Measurements from ENCODE around the gene PTTG1IP2. TPM values are rescaled to one million over a fixed set of nuclear protein-coding genes. Genes with fewer than 3 reads are reported as not detected.

The PTTG1IP2 gene
- total RNA-seq, 1 experiment from 2014 or later, result not detected

DNA sequence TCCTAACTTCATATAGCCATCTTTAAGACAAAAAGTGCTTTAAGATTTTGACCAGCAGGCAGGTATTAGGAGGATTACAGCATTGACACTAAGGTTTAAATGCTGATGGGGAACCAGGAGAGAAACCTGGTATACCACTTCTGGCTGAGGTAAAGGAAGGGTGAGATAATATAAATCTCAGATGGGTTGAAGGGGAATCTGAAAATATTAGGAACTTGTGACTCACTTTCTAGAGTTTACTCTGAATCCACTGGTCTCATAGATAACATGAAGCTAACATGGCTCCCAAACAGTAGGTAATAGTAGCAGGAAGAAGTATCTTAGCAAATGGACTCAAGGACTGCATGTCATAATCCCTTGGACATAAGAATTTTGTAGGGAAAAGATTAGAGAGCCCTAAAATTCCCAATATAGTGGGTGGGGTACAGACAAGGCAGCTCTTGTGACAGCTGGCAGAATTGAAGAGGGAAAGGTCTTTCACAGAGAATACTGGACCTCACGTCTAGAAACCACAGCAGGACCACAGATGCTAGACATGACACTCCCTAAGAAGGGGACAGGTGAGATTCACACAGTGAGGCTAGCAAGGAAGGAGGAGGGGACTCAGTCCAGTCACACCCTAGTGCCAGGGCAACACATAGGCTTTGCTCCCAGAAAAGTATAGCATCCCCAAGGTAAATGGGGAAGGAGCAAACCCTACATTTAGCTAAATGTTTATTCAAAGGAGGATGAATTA lies 3.5 kb downstream of the PTTG1IP2 start:
- ATAC-seq (no peak), DNase-seq (ENCODE audit: low read depth, low spot score) (no peak)
- no peaks in the 10 kb centered on the region for H4K20me1 ChIP-seq (ENCODE audit: insufficient read depth)
- no peak overlapping the region for H3K27ac ChIP-seq (ENCODE audit: low read depth, low read length)
- H3K9ac ChIP-seq (ENCODE audit: low read length), result no peak overlapping the region
- no TSS peak for BruUV-seq (replicated peaks)
- intact Hi-C loops (cut with micrococcal nuclease), result no loop called here
- H3K9me2 ChIP-seq (ENCODE audit: insufficient read depth), result no peaks in the 10 kb centered on the region
- H3K79me2 ChIP-seq (ENCODE audit: insufficient read depth, low read length), result no peaks in the 10 kb centered on the region
- no peaks in the 10 kb centered on the region for H3K9me3 ChIP-seq (ENCODE audit: control insufficient read depth in 1 of 2, insufficient read depth in 1 of 2, low read depth in 1 of 2, low read length in 2 of 2)
- H3K27me3 ChIP-seq (ENCODE audit: insufficient read depth, low read length), result no peaks in the 10 kb centered on the region
- H3K4me3 ChIP-seq (replicated peaks in 1 of 2; ENCODE audit: low read depth in 1 of 2, low read length in 2 of 2), result no peak overlapping the region
- H3K4me2 ChIP-seq (ENCODE audit: low read length), result no peak overlapping the region
- ChIA-PET CTCF (interaction anchor here (1.7 kb wide), 1 partner anchor 18 kb away, joined by 5 read pairs; no protein-coding TSS in a partner anchor), POLR2A (no interaction called here), RAD21 (ENCODE audit: low non-redundant PET in 1 of 2, low total read pairs in 2 of 2, uncharacterized antibody in 2 of 2, unreplicated experiment in 2 of 2) (no interaction called here)
- no peaks in the 10 kb centered on the region for H3K36me3 ChIP-seq (ENCODE audit: control insufficient read depth in 1 of 2, insufficient read depth in 2 of 2, low read length in 2 of 2)
- TF ChIP-seq POLR2AphosphoS5 (IDR thresholded peaks at IDR 0.05; ENCODE audit: low read depth, low read length) (no peak), POLR2A (IDR thresholded peaks at IDR 0.05; ENCODE audit: borderline replicate concordance, extremely low read depth, insufficient read depth, insufficient read length) (no peak), EZH2 (IDR thresholded peaks at IDR 0.05) (no peak), ZFX (IDR thresholded peaks at IDR 0.05) (no peak), SP1 (IDR thresholded peaks at IDR 0.05; ENCODE audit: low read depth) (no peak), CEBPB (IDR thresholded peaks at IDR 0.05; ENCODE audit: low read depth) (no peak), SRF (IDR thresholded peaks at IDR 0.05; ENCODE audit: low read depth) (no peak)
- TF ChIP-seq, protein P1, sequence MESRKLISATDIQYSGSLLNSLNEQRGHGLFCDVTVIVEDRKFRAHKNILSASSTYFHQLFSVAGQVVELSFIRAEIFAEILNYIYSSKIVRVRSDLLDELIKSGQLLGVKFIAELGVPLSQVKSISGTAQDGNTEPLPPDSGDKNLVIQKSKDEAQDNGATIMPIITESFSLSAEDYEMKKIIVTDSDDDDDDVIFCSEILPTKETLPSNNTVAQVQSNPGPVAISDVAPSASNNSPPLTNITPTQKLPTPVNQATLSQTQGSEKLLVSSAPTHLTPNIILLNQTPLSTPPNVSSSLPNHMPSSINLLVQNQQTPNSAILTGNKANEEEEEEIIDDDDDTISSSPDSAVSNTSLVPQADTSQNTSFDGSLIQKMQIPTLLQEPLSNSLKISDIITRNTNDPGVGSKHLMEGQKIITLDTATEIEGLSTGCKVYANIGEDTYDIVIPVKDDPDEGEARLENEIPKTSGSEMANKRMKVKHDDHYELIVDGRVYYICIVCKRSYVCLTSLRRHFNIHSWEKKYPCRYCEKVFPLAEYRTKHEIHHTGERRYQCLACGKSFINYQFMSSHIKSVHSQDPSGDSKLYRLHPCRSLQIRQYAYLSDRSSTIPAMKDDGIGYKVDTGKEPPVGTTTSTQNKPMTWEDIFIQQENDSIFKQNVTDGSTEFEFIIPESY (IDR thresholded peaks at IDR 0.05; ENCODE audit: extremely low read depth, insufficient replicate concordance, low read length), result no peak
- H3K4me1 ChIP-seq (ENCODE audit: control insufficient read depth in 1 of 2, insufficient read depth in 2 of 2, low read length in 2 of 2), result peaks cover 0 to 11% of the 10 kb centered on the region in 2 experiments; a peak in 1 of 4 replicates
- H2AFZ ChIP-seq (ENCODE audit: low read depth, low read length, poor library complexity, severe bottlenecking), result no peak overlapping the region

DNA sequence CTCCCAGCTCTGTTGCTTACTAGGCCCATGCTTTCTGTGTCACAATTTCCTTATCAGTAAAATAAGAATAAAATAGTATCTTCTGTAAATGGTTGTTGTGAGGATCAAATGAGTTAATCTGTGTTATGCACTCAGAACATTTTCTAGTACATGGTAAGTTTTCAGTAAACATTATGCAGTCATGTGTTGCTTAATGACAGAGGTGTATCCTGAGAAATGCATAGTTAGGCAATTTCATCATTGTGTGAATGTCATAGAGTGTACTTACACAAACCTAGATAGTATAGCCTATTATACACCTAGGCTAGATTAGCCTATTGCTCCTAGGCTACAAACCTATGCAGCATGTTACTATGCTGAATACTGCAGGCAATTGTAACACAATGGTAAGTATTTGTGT lies 4.4 kb downstream of the PTTG1IP2 start:
- RAD21 ChIA-PET (ENCODE audit: low non-redundant PET in 1 of 2, low total read pairs in 2 of 2, uncharacterized antibody in 2 of 2, unreplicated experiment in 2 of 2), result no interaction called here
- no peak for ATAC-seq
- intact Hi-C loops (cut with micrococcal nuclease), result no loop called here
- TF ChIP-seq EGR1 (IDR thresholded peaks at IDR 0.05; ENCODE audit: low read depth), result no peak
- Histone ChIP-seq H3K9me3 (ENCODE audit: control insufficient read depth in 1 of 2, insufficient read depth in 1 of 2, low read depth in 1 of 2, low read length in 2 of 2) (no peaks in the 10 kb centered on the region), H3K79me2 (ENCODE audit: insufficient read depth, low read length) (no peaks in the 10 kb centered on the region), H4K20me1 (ENCODE audit: insufficient read depth) (no peaks in the 10 kb centered on the region), H3K9me2 (ENCODE audit: insufficient read depth) (no peaks in the 10 kb centered on the region), H3K36me3 (ENCODE audit: control insufficient read depth in 1 of 2, insufficient read depth in 2 of 2, low read length in 2 of 2) (no peaks in the 10 kb centered on the region), H3K4me2 (ENCODE audit: low read length) (no peak overlapping the region), H3K27me3 (ENCODE audit: insufficient read depth, low read length) (no peaks in the 10 kb centered on the region), H3K9ac (ENCODE audit: low read length) (no peak overlapping the region), H3K4me1 (ENCODE audit: control insufficient read depth in 1 of 2, insufficient read depth in 2 of 2, low read length in 2 of 2) (peaks cover 0 to 11% of the 10 kb centered on the region in 2 experiments; a peak in 1 of 4 replicates), H3K4me3 (replicated peaks in 1 of 2; ENCODE audit: low read depth in 1 of 2, low read length in 2 of 2) (no peak overlapping the region), H2AFZ (ENCODE audit: low read depth, low read length, poor library complexity, severe bottlenecking) (no peak overlapping the region), H3K27ac (ENCODE audit: low read depth, low read length) (no peak overlapping the region)
- no peak for DNase-seq (ENCODE audit: low read depth, low spot score)
- CTCF ChIA-PET, result no interaction called here
- BruUV-seq (replicated peaks), result no TSS peak
- POLR2A ChIA-PET, result no interaction called here

All from HCT116 (cell line).